Panc1 (cell line): ENCODE measurements around the gene WDR59. TPM values are rescaled to one million over a fixed set of nuclear protein-coding genes. Genes with fewer than 3 reads are reported as not detected.
A peak's percentile ranks its signal among the peaks of the same experiment; 100 is the strongest.

ENCODE experiments used
- ATAC-seq: fragments of 200-7000 bp; cut with Tn5 transposase; 2 replicates; pipeline ENCODE4 v1.9.1; 2020; ENCODE audit warnings: mild to moderate bottlenecking, moderate library complexity
- BruUV-seq: library from RNA; stranded (reverse); fragments of 400-500 nt; replicated peaks from 2 replicates; lab custom pipeline; 2021; lab: Mats Ljungman, UMichigan
- CTCF ChIA-PET: fragments of 300-600 bp; sonication (Branson Sonifier 250); formaldehyde crosslinking; loops from one replicate; lab custom pipeline; 2022; ENCODE audit warnings: antibody characterized with exemption; lab: Charles Lee
- POLR2A ChIA-PET: fragments of 300-600 bp; sonication (Branson Sonifier 250); formaldehyde crosslinking; loops from one replicate; lab custom pipeline; 2022; ENCODE audit warnings: antibody characterized with exemption; lab: Charles Lee
- DNase-seq: peaks from one replicate; pipeline ENCODE4 v3.0.0-alpha.2; 2010; ENCODE audit warnings: low read depth, low spot score
- H3K27ac ChIP-seq: 2 replicates; pipeline ENCODE4 v1.5.1; 2011; ENCODE audit warnings: mild to moderate bottlenecking, low read length, inconsistent platforms
- H3K27me3 ChIP-seq: fragments of 200-500 bp; sonication (Bioruptor generic); 2 replicates; pipeline ENCODE4 v1.6.0; 2014; ENCODE audit warnings: low read length, inconsistent platforms; ENCODE audit not compliant: control insufficient read depth, insufficient read depth
- H3K36me3 ChIP-seq: fragments of 200-500 bp; sonication (Bioruptor generic); 2 replicates; pipeline ENCODE4 v1.5.1; 2014; ENCODE audit warnings: inconsistent platforms, mild to moderate bottlenecking, low read length, moderate library complexity; ENCODE audit not compliant: control insufficient read depth, insufficient read depth
- H3K4me1 ChIP-seq: 2 replicates; pipeline ENCODE4 v1.5.1; 2011; ENCODE audit warnings: inconsistent platforms, mild to moderate bottlenecking, low read length, moderate library complexity; ENCODE audit not compliant: control insufficient read depth, insufficient read depth
- H3K4me3 ChIP-seq, 2 experiments: 2 replicates each; pipeline ENCODE4 v1.5.1; 2011 to 2012; ENCODE audit warnings: low read depth in 2 of 2, low read length in 2 of 2, mild to moderate bottlenecking in 2 of 2, inconsistent platforms in 1 of 2, moderate library complexity in 1 of 2
- H3K9me3 ChIP-seq: fragments of 200-500 bp; sonication (Bioruptor generic); 2 replicates; pipeline ENCODE4 v1.5.1; 2014; ENCODE audit warnings: low read depth, mild to moderate bottlenecking, inconsistent platforms, low read length, moderate library complexity; ENCODE audit not compliant: control insufficient read depth, insufficient read depth
- CTCF ChIP-seq: fragments of 450-650 bp; IDR thresholded peaks from 2 replicates; pipeline ENCODE4 v1.5.1; 2017; ENCODE audit warnings: mild to moderate bottlenecking
- POLR2AphosphoS5 ChIP-seq: IDR thresholded peaks from 2 replicates; pipeline ENCODE4 v1.6.1; 2012; ENCODE audit warnings: mild to moderate bottlenecking, low read depth, low read length, moderate library complexity
- SIN3A ChIP-seq: IDR thresholded peaks from 2 replicates; pipeline ENCODE4 v1.6.1; 2012; ENCODE audit warnings: low read depth, mild to moderate bottlenecking, low read length, moderate library complexity, borderline replicate concordance; ENCODE audit not compliant: insufficient read depth
- TCF7L2 ChIP-seq: IDR thresholded peaks from 2 replicates; pipeline ENCODE4 v1.6.1; 2011; ENCODE audit warnings: mild to moderate bottlenecking, low read depth, low read length, inconsistent platforms
- in situ Hi-C: cut with HindIII; loops from 2 replicates; pipeline ENCODE4 v1.10.0; 2016; ENCODE audit warnings: low sequenced_read_pairs, low pct_unique_long_range_greater_than_20kb
- intact Hi-C: fragments of 100-400 bp; cut with micrococcal nuclease; formaldehyde crosslinking; loops from one replicate; pipeline ENCODE4 v1.10.0; 2022; ENCODE audit not compliant: unreplicated experiment
- total RNA-seq: library from RNA; stranded (reverse); gene quantifications from one replicate; pipeline ENCODE4 v1.2.1, GENCODE V29; 2021; ENCODE audit not compliant: unreplicated experiment
- TF ChIP-seq, protein P1 (sequence below), 2 experiments: IDR thresholded peaks; 2 replicates each; pipeline ENCODE4 v1.6.1; 2011 to 2012; ENCODE audit warnings: low read depth in 2 of 2, control low read depth in 1 of 2, low read length in 1 of 2, mild to moderate bottlenecking in 1 of 2, moderate library complexity in 1 of 2; ENCODE audit not compliant: insufficient read depth in 1 of 2

Gene WDR59
- total RNA-seq, 1 experiment from 2014 or later = 58.7 TPM

DNA sequence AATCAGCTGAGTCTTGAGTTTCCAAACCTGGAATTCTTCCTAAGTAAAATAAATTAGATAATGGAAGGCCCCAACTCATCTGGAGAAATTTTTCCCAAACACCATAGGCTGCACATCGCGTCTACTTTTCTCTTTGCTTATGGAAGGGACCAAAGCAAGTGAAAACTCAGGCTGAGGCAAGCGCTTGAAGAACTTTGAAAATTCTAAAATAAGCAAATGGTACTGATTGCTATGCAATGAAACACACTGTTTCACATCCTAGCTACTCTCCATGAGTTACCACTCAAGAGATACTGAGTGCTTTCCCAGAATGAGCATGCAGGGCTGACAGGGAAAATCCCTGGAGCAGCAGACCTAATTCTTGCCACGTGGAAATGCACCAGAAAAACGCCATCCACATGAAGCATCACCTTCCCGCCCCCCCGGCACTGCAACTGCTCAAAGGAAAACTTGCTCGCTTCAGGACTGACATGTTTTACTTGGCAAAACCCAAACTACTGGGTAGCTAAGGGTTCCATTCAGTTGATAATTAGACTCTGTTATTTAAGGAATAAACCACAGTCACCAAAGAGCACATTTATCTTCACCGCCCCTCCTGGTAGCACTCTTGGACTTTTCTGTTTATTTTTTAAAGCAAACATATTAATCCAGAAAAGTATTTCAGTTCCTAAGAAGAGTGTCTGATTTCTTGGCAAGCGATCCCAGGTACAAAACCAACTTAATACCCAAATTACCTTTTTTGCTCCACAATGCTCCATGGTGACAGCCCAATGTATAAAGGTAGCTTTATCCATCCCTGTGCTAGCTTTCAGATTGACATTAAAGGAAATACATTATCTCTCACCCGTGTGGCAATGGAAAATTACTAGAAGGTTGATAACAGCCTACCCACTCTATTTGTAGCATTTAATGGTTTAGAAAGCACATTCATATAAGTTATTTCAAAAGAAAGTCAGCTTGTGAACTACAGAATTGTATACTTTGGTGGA, 62.5 kb downstream of the WDR59 start:
- ChIA-PET POLR2A (no interaction called here), CTCF (no interaction called here)
- H3K4me1 ChIP-seq = no peaks in the 10 kb centered on the region
- no peak for ATAC-seq
- no peak for TF ChIP-seq CTCF
- no peak for TF ChIP-seq TCF7L2
- TF ChIP-seq POLR2AphosphoS5 = no peak
- TF ChIP-seq SIN3A = no peak
- TF ChIP-seq, protein P1, sequence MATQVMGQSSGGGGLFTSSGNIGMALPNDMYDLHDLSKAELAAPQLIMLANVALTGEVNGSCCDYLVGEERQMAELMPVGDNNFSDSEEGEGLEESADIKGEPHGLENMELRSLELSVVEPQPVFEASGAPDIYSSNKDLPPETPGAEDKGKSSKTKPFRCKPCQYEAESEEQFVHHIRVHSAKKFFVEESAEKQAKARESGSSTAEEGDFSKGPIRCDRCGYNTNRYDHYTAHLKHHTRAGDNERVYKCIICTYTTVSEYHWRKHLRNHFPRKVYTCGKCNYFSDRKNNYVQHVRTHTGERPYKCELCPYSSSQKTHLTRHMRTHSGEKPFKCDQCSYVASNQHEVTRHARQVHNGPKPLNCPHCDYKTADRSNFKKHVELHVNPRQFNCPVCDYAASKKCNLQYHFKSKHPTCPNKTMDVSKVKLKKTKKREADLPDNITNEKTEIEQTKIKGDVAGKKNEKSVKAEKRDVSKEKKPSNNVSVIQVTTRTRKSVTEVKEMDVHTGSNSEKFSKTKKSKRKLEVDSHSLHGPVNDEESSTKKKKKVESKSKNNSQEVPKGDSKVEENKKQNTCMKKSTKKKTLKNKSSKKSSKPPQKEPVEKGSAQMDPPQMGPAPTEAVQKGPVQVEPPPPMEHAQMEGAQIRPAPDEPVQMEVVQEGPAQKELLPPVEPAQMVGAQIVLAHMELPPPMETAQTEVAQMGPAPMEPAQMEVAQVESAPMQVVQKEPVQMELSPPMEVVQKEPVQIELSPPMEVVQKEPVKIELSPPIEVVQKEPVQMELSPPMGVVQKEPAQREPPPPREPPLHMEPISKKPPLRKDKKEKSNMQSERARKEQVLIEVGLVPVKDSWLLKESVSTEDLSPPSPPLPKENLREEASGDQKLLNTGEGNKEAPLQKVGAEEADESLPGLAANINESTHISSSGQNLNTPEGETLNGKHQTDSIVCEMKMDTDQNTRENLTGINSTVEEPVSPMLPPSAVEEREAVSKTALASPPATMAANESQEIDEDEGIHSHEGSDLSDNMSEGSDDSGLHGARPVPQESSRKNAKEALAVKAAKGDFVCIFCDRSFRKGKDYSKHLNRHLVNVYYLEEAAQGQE (IDR thresholded peaks at IDR 0.05; ENCODE audit: insufficient read depth in 1 of 2, low read depth in 2 of 2, low read length in 1 of 2) = no peak
- H3K36me3 ChIP-seq = no peaks in the 10 kb centered on the region; the same call in 1 of the 2 replicates
- in situ Hi-C loops (no loop called here), intact Hi-C loops (no loop called here)
- H3K9me3 ChIP-seq = no peaks in the 10 kb centered on the region
- H3K4me3 ChIP-seq = no peak overlapping the region
- TSS peak; percentile 52 for BruUV-seq
- no peaks in the 10 kb centered on the region for H3K27me3 ChIP-seq
- DNase-seq = no peak
- H3K27ac ChIP-seq = no peak overlapping the region

DNA sequence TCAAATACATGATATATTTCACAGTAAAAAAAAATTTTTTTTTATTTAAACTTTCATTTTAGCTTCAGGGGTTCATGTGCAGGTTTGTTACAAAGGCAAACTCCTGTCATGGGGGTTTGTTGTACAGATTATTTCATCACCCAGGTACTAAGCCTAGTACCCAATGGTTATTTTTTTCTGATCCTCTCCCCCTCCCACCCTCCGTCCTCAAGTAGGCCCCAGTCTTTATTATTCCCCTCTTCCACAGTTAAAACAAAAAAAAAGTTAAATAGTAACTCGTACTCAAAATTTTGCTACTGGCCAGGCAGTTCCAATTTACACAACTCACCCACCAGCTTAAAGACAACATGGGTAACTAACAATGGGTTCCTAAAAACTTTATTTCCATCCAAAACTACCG, 63.9 kb downstream of the WDR59 start:
- H3K27me3 ChIP-seq = no peaks in the 10 kb centered on the region
- no peak overlapping the region for H3K27ac ChIP-seq
- no peaks in the 10 kb centered on the region for H3K9me3 ChIP-seq
- no peak for TF ChIP-seq SIN3A
- no peak for TF ChIP-seq POLR2AphosphoS5
- no peak for TF ChIP-seq TCF7L2
- H3K4me1 ChIP-seq = no peaks in the 10 kb centered on the region
- no peak overlapping the region for H3K4me3 ChIP-seq
- POLR2A ChIA-PET = no interaction called here
- CTCF ChIA-PET = no interaction called here
- DNase-seq (no peak), ATAC-seq (no peak)
- intact Hi-C loops = no loop called here
- H3K36me3 ChIP-seq = peaks cover under 1% of the 10 kb centered on the region
- no TSS peak for BruUV-seq
- in situ Hi-C loops = no loop called here
